ENCODE measurements around the gene CST7.

The CST7 gene

DNA sequence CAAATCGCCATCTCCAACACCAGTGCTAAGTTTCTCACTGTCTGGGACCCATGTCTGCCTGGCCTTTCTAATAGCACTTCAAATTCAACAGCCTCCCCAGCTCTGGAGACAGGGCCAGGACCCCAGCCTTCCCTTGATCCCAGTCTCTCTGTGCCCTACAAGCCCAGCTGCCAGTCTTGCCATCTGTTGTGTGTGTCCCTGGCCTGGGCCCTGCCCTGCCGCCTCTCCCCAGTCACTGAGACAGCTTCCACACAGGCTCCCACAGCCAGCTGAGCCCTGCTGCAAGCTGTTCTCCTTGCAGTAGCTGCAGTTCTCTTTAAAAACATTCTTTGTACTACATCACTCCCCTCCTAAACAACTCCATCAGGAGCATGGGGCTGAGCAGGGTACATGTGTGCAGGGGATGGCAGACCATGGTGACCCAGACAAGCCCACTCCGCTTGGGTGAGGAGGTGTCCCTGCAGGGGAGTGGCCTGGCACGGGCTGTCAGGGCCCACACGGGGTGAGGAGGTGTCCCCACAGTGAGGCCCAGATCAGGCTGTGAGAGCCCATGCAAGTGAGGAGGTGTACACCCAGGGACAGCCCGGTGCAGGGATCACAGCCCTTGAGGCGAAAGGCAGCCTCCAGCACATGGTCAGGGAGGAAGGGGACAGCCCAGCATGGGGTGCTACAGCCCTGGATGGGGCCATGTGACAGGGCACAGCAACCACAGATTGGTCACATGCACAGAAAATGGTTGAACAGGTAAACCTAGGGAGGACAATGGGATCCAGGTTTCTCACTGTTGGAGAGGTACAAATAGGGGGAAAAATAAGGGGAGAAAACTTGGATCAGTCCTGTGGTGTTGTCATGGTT lies 16.2 kb downstream of the CST7 start:
- no peak for DNase-seq (ENCODE audit: low read depth)

DNA sequence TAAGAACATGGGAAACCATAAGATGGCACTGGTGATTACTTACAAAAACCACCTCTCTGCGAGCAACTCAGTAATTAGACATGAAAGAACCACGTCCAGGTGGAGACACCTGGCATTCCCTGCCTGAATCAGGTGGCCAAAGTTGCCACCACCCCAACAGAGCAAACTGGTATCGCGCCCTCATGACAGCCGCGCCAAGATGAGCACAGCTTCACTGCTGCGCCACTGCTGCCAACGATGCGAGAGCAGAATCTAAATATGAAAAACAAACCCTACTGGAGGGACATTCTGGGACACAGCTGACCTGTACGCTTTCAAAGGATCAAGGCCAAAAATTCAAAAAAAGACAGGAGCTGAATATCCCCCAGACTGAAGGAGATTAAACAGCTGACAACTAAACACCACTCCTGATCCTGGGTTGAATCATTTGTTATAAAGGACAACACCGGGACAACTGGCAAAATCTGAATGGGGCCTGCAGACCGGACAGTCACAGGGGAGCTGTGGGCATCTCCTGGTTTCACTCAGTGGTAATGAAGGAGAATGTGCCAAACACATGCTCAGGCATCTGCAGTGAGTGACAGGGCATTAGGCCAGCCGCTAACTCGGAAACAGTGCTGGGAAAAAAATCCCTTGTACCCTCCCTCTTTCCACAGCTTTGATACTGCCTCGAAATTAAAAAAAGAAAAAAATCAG lies 17.4 kb downstream of the CST7 start:
- no peak for DNase-seq (ENCODE audit: low read depth)

DNA sequence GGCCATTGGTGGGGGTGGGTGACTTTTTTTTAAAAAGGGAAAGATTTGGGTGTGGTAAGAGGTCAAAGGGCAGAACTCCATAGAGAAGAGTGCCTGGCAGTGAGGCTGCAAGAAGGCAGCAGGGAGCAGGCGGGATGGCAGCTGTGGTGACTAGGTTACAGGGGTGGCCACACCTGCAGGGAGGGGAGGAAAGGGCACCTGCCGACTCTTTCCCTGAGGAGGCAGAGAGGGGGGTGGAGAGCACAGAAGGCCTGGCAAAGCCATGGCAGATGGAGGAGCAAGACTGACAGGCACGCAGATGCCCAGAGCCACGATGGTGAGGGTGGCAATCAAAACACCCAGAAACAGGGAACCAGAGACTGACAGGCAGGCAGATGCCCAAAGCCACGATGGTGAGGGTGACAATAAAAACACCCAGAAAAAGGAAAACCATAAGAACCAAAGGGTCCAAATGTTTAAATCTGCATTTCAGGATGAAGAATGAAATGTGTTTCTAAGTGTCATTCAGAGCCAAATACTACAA lies 19.3 kb downstream of the CST7 start:
- no peak for DNase-seq (ENCODE audit: low read depth)

DNA sequence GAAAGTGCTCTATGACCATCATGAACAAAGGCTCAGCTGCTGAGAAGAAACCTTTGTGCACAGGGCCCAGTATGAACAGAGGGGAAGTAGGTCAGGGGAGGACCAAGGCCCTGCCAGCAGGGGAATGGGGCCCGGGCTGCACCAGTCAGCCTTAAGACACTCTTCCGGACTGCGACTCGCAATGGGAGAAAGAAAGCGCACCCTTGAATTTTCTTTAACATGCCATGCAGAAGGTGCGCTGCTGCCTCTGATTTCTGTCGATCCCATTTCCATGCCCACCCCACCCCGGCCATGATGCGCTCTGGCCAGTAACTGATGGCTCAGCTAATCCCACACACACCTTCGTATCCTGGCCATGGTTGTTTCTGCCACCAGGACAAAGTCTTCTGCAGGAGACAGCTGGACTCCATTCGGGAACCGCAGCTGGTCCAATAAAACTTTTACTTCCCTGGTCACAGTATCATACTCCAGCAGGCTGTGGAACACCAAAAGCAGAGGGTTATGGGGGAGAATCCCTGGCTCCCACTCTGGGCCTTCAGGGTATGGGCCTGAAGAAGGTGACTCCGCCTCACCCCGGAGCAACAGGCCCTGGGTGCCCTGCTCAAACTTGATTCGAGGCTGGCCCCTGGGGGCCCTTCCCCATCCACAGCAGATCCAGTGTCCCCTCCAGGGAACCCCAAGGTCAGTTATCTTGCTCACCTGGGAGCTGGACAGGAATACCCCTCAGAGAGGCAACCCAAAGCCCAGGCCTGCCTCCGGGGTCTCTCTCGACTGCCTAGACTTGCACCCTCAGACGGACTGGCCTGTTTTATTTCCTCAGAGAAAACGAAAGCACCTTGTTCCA lies 20.3 kb downstream of the CST7 start:
- no peak for DNase-seq (ENCODE audit: low read depth)

DNA sequence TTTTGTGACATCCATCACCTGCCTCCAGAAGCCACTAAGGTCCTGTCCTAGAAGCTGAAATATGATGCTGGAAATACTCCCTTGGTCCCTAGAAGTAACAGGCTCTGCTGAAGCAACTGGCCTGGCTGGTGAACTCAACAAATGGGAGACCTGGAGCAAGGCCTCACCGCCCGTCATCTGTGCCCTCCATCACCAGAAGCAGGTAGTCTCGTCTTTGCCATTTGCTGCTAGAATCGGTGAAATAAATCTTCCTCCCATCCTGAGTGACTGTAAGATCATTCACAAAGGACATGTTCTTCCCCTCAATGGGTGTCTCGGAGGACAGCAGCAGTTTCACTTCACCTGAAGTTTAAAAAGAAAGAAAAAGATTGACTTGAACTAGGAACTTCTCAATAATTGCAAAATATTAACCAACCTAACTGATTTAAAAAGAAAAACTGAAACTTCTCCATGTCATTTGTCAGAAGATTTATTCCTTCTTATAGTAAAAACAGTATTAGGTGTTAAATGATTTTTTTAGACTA lies 21.0 kb downstream of the CST7 start:
- no peak for DNase-seq (ENCODE audit: low read depth)

DNA sequence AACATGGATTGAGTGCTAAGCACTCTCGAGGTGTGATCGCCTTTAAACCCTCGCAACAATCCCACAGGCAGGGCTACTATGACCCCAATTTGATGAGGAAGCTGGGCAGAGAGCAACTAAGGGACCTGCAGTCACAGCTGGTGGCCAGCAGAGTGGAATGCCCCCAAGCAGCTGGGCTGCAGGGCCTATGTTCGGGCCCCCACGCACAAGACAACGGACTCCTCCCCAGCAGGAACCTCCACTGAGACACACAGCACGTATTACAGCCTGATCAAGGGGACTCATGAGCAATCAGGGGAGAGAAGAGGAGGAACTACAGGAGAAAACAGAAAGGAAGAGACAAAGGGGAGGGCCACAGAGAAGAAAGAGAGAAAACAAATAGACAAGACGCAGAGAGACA lies 21.7 kb downstream of the CST7 start:
- DNase-seq (ENCODE audit: low read depth), result no peak

DNA sequence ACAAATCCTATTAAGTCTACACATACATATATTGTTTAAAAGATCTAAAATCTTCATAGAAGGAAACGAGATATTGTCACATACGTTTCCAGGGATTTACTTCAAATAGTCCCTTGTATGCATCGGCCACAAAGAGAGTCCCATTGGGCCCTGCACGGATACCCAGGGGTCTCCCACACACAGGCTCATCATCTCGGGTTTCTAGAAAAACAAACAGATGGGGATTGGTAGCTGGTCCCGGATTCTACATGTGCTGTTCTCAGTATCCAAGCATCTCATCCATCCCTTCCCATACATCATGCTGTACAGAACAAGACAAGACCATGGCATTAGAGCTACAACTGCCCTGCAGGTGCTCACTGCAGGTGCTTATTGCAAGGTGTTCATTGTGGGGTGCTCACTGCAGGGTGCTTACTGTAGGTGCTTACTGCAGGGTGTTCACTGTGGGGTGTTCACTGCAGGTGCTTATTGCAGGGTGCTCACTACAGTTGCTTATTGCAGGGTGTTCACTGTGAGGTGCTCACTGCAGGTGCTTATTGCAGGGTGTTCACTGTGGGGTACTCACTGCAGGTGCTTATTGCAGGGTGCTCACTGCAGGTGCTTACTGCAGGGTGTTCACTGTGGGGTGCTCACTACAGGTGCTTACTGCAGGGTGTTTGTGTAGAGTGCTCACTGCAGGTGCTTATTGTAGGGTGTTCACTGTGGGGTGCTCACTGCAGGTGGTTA lies 22.5 kb downstream of the CST7 start:
- DNase-seq (ENCODE audit: low read depth), result no peak

DNA sequence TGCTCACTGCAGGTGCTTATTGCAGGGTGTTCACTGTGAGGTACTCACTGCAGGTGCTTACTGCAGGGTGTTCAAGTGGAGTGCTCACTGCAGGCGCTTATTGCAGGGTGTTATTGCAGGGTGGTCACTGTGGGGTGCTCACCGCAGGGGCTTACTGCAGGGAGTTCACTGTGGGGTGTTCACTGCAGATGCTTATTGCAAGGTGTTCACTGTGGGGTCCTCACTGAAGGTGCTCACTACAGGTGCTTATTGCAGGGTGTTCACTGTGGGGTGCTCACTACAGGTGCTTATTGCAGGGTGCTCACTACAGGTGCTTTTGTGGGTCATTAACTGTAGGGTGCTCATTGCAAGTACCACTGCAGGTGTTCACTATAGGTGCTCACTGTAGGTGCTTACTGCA lies 23.3 kb downstream of the CST7 start:
- DNase-seq (ENCODE audit: low read depth), result no peak

DNA sequence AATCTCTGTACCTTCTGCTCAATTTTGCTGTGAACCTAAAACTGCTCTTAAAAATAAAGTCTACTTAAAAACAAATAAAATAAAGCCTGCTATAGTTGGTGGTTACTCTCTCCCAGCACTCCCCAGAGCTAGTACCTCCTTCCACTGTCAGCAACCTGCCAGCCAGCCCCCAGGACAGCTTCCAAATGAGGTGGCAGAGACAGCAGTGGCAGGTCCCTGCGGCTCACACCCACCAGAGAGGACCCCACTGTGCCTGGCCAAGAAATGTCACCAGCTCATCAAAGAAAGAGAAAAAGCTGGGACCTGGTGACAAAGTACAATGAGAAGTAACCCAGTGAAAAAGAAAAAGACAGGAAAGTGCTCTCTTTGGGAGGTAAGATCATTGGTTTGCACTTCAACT lies 28.3 kb downstream of the CST7 start:
- DNase-seq (ENCODE audit: low read depth), result no peak

DNA sequence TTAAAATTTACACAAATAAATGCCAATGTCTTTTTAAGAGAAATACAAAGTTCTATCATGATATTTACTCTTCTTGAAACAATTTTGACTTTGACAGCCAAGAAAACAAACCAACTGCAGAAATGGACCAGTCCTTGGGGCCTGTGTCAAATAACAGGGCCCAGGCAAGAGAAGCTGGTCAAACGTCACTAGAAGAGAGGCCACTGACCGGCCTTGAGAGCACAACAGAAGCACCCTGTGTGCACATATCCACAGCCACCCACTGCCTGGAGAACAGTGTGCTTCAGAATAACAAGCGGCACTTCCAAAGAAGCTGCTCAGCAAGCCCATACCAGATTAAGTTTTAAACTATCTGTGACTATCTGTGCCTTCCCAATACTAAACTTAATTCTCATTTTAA lies 28.7 kb downstream of the CST7 start:
- DNase-seq (ENCODE audit: low read depth), result no peak

DNA sequence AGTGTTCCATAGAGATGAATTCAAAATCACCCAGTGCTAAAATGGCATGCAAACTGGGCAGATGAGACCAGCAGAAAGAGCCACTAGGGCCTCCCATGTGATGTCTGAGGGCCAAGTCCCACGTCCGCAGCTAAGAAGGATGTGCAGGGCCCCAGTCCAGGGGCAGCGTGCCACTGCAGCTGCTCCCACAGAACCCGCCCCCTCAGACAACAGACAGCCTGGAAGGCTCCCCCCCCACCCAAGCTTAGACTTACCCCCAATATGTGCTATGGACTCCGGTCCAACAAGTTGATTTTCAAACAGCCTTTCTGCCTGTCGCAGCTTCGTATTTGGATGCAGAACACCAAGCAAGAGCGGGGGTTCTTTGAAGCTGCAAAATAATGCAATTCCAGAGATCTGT lies 29.4 kb downstream of the CST7 start:
- no peak for DNase-seq (ENCODE audit: low read depth)

DNA sequence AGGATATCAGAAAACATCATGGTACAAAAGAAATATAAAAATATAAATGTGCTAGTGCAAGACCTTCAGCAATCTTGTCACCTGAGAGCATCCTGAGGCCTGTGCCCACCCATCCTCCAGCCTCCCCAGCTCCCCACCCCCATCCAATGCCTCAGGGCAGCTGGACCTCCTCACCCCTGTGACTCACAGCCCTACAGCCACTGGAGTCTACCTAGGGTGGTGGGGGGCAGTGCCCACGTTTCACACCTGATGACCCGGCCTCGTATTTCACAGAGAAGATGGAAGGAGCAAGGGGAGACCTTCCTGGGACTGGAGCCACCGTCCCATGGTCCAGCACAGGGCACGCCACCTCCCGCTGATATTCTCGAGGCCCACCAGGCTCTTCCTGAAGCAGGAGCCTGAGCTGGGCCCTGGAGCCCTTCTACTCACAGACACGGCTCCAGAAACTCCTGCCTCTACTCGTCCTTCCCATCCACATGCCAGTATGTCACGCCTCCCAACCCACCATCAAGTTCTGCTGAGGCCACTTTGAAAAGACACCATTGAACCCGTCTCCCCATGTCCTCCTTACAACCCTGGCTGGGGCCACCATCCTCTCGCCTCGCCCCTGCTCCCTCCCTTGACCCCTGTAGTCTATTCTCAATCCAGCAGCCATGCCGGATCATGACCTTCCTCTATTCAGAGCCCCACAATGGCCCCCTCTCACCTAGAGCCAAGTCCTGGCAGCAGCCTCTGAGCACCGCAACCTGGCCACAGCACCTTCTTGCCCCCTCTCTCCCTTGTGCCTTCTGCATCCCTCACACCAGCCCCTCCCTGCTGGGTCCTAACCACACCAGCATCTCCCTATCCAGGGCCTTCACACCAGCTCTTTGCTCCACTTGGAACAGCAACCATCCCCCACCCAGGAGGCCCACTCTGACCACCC lies 30.2 kb downstream of the CST7 start:
- no peak for DNase-seq (ENCODE audit: low read depth)

DNA sequence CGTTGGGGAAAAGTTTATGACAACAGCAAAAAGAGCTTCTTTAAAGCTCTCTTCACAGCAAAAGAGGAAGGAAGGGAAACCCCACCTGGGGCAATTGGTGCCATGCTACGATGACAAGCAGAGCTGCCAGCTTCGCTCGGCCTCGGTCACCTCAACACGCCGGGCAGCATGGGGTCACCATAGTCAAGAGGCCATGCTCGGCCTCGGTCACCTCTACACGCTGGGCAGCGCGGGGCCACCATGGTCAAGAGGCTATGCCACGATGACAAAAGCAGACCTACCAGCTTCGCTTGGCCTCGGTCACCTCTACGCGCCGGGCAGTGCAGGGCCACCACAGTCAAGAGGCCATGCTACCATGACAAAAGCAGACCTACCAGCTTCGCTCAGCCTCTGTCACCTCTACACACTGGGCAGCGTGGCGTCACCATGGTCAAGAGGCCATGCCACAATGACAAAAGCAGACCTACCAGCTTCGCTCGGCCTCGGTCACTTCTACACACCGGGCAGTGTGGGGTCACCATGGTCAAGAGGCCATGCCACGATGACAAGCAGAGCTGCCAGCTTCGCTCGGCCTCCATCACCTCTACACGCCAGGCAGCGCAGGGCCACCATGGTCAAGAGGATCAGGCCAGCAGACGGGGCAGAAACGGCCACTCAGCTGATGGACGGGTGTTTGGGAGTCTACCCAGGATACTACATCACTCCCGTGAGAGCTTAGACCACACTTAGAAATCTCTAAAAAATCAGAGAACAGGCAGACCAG lies 31.4 kb downstream of the CST7 start:
- no peak for DNase-seq (ENCODE audit: low read depth)

DNA sequence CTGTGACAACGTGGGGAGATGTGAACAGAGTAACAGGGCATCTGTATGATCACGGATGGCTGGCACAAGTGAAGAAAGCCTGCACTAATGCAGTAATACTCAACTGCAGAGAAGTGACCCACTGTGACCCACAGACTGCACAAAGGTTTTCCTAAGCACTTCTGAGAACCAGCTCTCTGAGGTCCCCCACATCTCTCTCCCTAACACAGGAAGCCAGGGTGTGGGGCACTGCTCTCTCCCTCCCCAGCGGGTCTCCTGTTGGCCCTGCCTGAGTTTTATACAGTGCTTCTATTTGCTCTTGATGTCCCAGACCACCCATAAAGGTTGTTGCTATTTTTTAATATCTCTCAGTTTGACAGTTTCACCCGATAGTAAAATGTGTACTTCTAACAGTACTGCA lies 32.2 kb downstream of the CST7 start:
- DNase-seq (ENCODE audit: low read depth), result no peak

DNA sequence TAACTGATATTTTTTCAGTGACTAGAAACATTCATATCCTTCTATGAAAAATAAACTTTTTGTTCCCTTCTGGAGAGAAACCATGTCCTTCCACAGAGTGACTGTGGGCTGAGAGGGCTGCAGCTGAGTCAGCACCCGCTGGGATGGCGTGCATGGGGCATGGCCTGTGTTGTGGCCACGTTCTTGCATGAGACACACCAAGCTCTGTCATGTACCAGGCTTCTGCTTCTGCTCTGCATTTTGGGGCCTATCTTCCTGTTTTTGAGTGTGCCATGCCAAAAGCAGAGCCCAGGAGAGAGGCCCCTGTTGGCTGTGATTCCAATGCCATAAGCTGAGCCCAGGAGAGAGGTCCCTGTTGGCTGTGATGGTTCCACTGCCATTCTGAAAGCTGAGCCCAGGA lies 32.7 kb downstream of the CST7 start:
- DNase-seq (ENCODE audit: low read depth), result no peak

DNA sequence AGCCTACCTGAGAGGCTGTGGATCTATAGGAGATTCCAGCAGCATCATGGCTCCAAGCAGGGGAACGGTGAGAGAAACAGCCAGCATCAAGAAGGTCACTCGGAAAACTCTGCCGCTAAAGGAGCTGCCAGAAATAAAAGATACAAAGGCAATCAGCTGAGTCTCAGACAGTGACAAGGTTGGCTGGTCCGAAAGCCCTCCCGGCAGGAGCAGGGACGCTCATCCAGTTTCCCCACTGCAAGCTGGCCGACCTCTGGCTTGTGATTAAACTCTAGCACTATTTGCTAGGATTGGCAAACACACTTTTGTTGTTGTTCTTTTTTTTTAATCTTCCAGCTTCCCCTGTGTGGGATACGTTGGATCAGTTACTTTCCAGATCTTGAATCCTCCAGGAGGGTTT lies 34.8 kb downstream of the CST7 start:
- no peak for DNase-seq (ENCODE audit: low read depth)

DNA sequence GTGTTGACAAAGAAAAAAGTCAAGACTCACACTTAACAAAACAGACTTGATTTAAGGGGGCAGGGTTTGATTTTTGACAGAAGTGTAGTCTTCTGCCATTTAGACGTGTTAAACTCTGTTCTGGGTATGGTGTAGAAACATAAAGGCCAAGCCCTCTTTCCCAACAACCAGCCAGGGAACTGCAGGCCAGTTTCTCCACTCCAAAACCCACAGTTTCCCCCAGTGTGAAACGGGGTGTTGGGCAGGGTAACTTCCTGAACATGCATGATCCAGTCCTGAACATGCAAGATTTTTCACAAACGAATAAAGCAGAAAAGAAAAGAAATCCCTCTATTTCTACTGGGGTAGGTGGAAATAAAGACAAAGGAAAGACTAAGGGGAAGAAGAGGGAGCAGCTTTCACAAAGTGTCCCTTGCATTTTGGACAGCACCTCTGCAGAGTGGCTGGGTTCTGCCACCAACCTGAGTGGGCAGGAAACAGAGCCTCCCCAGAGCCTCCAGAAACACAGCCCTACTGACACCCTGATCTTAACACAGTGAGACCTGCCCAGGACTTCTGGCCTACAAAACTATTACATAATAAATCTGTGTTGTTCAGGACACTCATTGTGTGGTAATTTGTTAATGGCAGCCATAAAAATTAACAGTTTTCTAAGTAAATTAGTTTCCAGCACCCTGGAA lies 36.0 kb downstream of the CST7 start:
- DNase-seq (ENCODE audit: low read depth), result no peak

DNA sequence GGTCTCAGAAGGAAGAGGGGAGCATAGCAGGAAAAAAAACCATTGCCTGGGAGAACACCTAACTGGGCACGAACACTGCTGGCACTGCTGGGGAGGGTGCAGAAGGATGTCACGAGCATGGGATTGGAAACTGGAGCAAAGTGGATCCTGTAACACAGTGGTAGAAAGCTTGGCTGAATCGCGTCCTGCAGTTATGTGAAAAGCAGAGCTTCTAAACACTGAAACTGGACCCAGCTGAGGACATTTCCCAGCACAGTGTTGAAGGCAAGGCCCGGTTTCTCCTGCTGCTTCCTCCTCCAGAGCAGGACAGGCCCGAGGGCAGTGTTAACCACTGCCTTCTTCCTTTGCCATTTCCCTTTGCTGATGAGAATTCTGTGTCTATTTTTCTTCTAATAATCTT lies 36.7 kb downstream of the CST7 start:
- DNase-seq (ENCODE audit: low read depth), result no peak

DNA sequence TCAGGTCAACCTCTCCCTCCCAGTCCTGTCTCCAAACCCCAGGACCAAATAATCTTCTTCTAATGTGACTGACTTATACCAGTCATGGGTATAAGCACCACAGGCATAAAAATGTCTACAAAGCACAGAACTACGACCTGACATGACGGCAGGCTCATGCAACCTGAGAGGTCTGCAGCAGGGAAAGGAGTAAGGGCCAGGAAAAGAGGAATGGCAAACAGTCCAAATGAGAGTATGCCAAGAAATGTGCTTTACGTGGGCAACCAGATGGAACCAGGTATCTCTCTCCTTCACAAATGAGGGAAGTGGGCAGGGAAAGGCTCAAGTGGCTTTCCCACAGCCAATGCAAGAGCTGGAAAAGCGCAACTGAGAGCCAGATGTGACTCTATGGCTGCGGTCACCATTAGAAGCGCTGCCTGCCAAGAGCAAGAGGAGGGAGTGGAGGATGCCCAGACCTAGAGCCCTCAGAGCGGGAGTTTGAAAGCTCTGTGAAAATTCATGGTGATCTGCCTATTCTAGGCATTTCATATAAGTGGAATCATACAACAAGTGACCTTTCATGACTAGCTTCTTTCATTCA lies 37.5 kb downstream of the CST7 start:
- DNase-seq (ENCODE audit: low read depth), result no peak

Measured in stimulated activated CD8-positive, alpha-beta memory T cell treated with anti-CD3 and anti-CD28 coated beads, Interleukin-15, amount 100 ng/mL, for 24 hours (primary cell).